ENCODE data around the gene UCKL1.

DNA sequence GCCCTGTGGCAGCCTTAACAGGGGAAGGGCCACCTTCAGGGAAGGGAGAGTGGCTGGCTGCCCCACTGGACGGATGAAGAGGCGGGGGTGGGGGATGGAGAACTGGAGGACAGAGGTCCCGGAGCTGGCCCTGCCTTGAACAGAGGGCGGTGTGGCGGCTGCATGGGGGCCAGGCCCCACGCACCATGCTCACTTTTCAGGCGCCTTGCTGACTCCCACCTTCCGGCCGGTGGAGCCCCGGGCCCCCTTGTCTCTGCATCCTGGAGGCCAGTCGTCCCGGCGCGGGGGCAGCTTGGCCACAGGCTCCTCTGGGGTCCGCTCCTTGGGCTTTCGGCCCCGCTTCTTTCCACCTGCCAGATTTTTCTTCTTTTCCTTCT lies 3.5 kb upstream of the UCKL1 start:
- TF ChIP-seq POLR2A (IDR thresholded peaks at IDR 0.05; ENCODE audit: low read depth, low read length) = no peak
- no peak for TF ChIP-seq POLR2AphosphoS5 (IDR thresholded peaks at IDR 0.05; ENCODE audit: low read depth, low read length)
- TF ChIP-seq TAF1 (IDR thresholded peaks at IDR 0.05; ENCODE audit: borderline replicate concordance, low read depth, low read length) = no peak

All from GM12892 (cell line).